ENCODE data around the gene CHST12. TPM values are rescaled to one million over a fixed set of nuclear protein-coding genes. Genes with fewer than 3 reads are reported as not detected.

The CHST12 gene
- total RNA-seq, 2 donors from 2014 or later: 8.7 to 8.8 TPM

DNA sequence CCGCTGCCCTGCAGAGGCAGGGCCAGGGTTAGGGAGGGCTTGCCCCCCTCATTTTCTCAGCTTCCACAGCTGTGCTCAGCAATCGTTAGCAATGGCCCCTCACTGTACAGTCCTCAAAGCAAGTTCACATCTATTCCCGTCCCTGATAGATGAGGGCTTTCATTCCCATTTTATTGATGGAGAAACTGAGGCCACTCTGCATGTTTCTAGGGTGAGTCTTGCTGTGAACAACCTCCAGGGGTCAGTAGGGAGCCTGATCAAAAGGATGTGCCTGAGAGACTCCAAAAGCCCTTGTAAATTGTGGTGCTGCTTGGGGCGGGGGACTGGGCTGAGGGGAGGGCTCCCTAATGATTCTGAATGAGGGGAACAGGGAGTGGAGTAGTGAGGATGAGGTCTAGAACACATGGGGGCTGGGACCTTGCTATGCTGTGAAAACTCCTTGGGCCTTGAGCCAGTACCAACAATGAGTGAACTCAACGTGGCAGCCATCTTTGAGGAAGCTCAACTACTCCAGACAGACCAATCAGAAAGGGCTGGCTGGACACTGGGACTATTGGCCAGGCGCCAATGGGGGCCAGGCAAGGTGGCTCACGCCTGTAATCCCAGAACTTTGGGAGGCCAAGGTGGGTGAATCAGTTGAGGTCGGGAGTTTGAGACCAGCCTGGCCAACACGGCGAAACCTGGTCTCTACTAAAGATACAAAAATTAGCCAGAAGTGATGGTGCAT, 79.5 kb downstream of the CHST12 start:
- Histone ChIP-seq H3K4me1 (peaks cover 10% of the 10 kb centered on the region), H3K27me3 (no peaks in the 10 kb centered on the region), H3K9me3 (no peaks in the 10 kb centered on the region), H3K9ac (ENCODE audit: low read depth in 2 of 2, low read length in 2 of 2) (no peak overlapping the region), H3K27ac (no peak overlapping the region), H3K4me3 (no peak overlapping the region), H3K36me3 (no peaks in the 10 kb centered on the region)
- DNase-seq: no peak
- TF ChIP-seq, protein P1, sequence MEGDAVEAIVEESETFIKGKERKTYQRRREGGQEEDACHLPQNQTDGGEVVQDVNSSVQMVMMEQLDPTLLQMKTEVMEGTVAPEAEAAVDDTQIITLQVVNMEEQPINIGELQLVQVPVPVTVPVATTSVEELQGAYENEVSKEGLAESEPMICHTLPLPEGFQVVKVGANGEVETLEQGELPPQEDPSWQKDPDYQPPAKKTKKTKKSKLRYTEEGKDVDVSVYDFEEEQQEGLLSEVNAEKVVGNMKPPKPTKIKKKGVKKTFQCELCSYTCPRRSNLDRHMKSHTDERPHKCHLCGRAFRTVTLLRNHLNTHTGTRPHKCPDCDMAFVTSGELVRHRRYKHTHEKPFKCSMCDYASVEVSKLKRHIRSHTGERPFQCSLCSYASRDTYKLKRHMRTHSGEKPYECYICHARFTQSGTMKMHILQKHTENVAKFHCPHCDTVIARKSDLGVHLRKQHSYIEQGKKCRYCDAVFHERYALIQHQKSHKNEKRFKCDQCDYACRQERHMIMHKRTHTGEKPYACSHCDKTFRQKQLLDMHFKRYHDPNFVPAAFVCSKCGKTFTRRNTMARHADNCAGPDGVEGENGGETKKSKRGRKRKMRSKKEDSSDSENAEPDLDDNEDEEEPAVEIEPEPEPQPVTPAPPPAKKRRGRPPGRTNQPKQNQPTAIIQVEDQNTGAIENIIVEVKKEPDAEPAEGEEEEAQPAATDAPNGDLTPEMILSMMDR (IDR thresholded peaks at IDR 0.05): no peak
- intact Hi-C loops (cut with DNase I): no loop called here

DNA sequence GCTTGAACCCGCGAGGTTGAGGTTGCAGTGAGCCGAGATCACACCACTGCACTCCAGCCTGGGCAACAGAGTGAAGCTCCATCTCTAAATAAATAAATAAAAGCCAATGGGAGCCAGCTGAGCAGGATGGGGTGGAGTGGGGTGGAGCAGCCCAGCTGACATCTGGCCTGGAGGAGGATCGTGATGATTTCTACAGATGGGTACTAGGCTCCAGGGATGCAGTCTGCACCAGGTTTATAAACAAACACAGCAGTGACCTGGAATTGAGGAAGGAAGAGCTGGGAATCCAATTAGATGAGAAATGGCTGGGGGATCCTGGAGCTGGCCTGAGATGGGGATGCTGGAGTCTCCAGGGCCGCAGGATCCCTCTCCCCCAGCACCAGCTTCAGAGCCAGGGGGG, 80.1 kb downstream of the CHST12 start:
- TF ChIP-seq, protein P1 (IDR thresholded peaks at IDR 0.05): no peak
- Histone ChIP-seq H3K4me3 (no peak overlapping the region), H3K9ac (ENCODE audit: low read depth in 2 of 2, low read length in 2 of 2) (no peak overlapping the region), H3K9me3 (no peaks in the 10 kb centered on the region), H3K4me1 (peaks cover 4% of the 10 kb centered on the region), H3K27me3 (no peaks in the 10 kb centered on the region), H3K36me3 (no peaks in the 10 kb centered on the region), H3K27ac (no peak overlapping the region)
- intact Hi-C loops (cut with DNase I): no loop called here
- no peak for DNase-seq

DNA sequence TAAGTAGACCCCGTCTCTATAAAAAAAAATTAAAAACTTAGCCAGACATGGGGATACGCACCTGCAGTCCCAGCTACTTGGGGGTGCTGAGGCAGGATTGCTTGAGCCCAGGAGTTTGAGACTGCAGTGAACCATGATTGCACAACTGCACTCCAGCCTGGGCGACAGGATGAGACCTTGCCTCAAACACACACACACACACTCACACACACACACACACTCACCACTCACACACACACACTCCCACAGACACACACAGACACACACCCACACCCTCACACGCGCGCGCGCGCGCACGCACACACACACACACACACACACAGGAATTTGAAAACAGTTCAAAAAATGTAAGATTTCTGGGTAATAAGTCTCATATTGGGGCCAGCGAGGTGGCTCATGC, 81.5 kb downstream of the CHST12 start:
- no peak overlapping the region for H3K27ac ChIP-seq
- no peak for DNase-seq
- H3K9ac ChIP-seq (ENCODE audit: low read depth in 2 of 2, low read length in 2 of 2): no peak overlapping the region
- no peaks in the 10 kb centered on the region for H3K27me3 ChIP-seq
- TF ChIP-seq, protein P1 (IDR thresholded peaks at IDR 0.05): no peak
- no peaks in the 10 kb centered on the region for H3K9me3 ChIP-seq
- no peak overlapping the region for H3K4me3 ChIP-seq
- H3K36me3 ChIP-seq: no peaks in the 10 kb centered on the region
- no peaks in the 10 kb centered on the region for H3K4me1 ChIP-seq
- intact Hi-C loops (cut with DNase I): no loop called here

DNA sequence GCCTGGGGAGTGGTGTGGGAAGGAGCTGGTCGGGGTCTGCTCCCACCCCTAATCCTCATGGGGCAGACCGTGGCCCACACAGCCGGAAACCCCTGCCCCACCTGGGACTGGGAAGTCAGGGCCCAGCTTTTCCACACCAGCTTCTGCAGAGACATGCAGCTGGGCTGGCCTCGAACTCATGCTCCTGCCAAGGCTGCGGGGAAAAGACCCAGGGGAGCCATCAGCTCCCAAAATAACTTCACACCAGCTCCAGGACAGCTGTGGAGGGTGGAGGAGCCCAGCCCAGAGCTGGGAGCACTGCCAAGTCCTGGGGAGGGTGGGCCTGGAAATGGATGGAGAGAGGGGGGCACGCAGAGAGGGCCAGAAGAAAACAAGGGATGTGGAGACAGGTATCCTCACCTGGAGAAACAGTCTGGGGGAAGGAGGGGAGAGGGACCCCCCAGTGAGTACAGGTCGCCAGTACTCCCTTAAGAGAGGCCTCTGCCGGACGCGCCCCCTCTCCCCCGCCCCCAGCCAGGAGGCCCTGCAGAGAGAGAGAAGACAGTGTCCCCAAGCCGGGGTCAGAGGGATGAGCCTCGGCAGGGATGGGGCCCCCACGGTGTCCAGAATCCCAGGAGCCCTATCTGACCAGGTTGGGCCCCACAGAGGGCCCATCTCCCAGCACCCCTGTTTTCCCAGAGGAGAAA, 84.3 kb downstream of the CHST12 start:
- DNase-seq: no peak
- Histone ChIP-seq H3K27me3 (no peaks in the 10 kb centered on the region), H3K36me3 (no peaks in the 10 kb centered on the region), H3K4me3 (no peak overlapping the region), H3K9ac (ENCODE audit: low read depth in 2 of 2, low read length in 2 of 2) (no peak overlapping the region), H3K27ac (no peak overlapping the region), H3K4me1 (no peaks in the 10 kb centered on the region), H3K9me3 (no peaks in the 10 kb centered on the region)
- intact Hi-C loops (cut with DNase I): no loop called here
- TF ChIP-seq, protein P1 (IDR thresholded peaks at IDR 0.05): no peak

DNA sequence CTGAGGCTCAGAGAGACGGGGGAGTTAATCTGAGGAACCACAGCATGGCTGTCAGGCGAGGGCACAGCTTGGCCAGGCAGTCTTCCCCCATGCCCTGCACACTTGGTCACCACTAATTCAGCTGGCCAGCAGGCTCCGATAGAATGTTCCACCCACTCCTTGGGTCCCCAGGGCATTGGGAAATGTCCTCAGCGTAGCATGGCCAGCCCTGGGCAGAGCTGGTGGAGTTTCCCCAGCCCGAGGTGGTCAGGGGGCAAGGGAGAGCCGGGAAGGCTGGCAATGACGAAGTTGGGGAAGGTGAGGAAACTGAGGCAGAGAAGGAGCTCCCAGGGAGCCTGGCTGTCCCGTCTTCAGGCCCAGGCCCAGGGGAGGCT, 84.8 kb downstream of the CHST12 start:
- TF ChIP-seq, protein P1 (IDR thresholded peaks at IDR 0.05): no peak
- intact Hi-C loops (cut with DNase I): no loop called here
- Histone ChIP-seq H3K27me3 (no peaks in the 10 kb centered on the region), H3K36me3 (no peaks in the 10 kb centered on the region), H3K9me3 (no peaks in the 10 kb centered on the region), H3K4me3 (no peak overlapping the region), H3K9ac (ENCODE audit: low read depth in 2 of 2, low read length in 2 of 2) (no peak overlapping the region), H3K27ac (no peak overlapping the region), H3K4me1 (no peaks in the 10 kb centered on the region)
- DNase-seq: no peak

Data from colonic mucosa (tissue), 4 donors.